Naive thymus-derived CD8-positive, alpha-beta T cell (primary cell): Measurements from ENCODE around the gene GAS2L2. TPM values are rescaled to one million over a fixed set of nuclear protein-coding genes. Genes with fewer than 3 reads are reported as not detected.
A peak's percentile ranks its signal among the peaks of the same experiment; 100 is the strongest.

Experiments
- ATAC-seq, 2 donors: fragments of 150-1000 bp; cut with Tn5 transposase in 1 of 2; sonication (Bioruptor Pico), chemical (Tn5 transposase) in 1 of 2; 1 replicate in 1 of 2; 2 replicates in 1 of 2; pipeline ENCODE4 v1.10.0; 2021; ENCODE audit warnings: mild to moderate bottlenecking in 2 of 2, moderate library complexity in 2 of 2
- POLR2A ChIA-PET: fragments of 350-600 bp; sonication (Branson Sonifier 250); formaldehyde crosslinking; loops from one replicate; lab custom pipeline; 2021; ENCODE audit warnings: antibody characterized with exemption; lab: Charles Lee
- DNase-seq, 10 donors: peaks; one replicate each; pipeline versions ENCODE4 v3.0.0 to v3.0.0-alpha.2; 2020 to 2022
- H3K27ac Mint-ChIP-seq, 10 donors: one replicate each; pipeline ENCODE4 v1.8.0; 2020 to 2022; ENCODE audit warnings: mild to moderate bottlenecking in 10 of 10, mixed read lengths in 10 of 10, moderate library complexity in 4 of 10, inconsistent platforms in 1 of 10
- H3K27me3 Mint-ChIP-seq, 5 donors: one replicate each; pipeline ENCODE4 v1.8.0; 2021 to 2022; ENCODE audit warnings: mixed read lengths in 5 of 5
- H3K36me3 Mint-ChIP-seq, 3 donors: one replicate each; pipeline ENCODE4 v1.8.0; 2020 to 2022; ENCODE audit warnings: mixed read lengths in 3 of 3, mild to moderate bottlenecking in 2 of 3, inconsistent platforms in 1 of 3
- H3K4me1 Mint-ChIP-seq, 4 donors: one replicate each; pipeline ENCODE4 v1.8.0; 2021 to 2022; ENCODE audit warnings: mixed read lengths in 4 of 4
- H3K4me3 Mint-ChIP-seq, 10 donors: one replicate each; pipeline ENCODE4 v1.8.0; 2020 to 2022; ENCODE audit warnings: mild to moderate bottlenecking in 10 of 10, mixed read lengths in 10 of 10, moderate library complexity in 6 of 10, inconsistent platforms in 1 of 10
- H3K9me3 Mint-ChIP-seq, 9 donors: one replicate each; pipeline ENCODE4 v1.8.0; 2020 to 2022; ENCODE audit warnings: mixed read lengths in 9 of 9, mild to moderate bottlenecking in 3 of 9, inconsistent platforms in 1 of 9, moderate library complexity in 1 of 9
- polyA plus RNA-seq, 3 donors: library from polyadenylated mRNA; unstranded; fragments of 300-500 nt; fragmentation: Illumina TruSeq; gene quantifications; one replicate each; pipeline ENCODE4 v1.2.3, GENCODE V29; 2021
- total RNA-seq, 8 experiments: library from RNA in 2 of 8; stranded (reverse) in 2 of 8; gene quantifications; one replicate each; pipeline ENCODE4 v1.2.3 and lab custom pipeline; 2021 to 2026

The GAS2L2 gene
- total and polyA plus RNA-seq, 5 experiments from 2014 or later, result 0.33 to 0.36 TPM; not detected in 3

DNA sequence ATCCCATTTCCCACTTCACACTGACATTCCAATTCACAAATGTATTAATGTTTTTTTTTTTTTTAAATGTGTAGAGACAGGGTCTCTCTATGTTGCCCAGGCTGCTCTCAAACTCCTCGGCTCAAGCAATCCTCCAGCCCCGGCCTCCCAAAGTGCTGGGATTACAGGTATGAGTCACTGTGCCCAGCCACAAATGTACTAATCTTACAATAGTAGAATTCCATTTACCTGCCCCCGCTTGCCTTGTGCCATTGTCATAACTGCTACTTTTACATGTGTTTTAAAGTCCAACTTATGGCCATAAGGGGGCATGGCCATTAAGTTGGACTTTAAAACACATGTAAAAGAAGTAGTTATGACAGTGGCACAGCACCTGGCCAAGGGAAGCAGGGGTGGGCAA is 37.8 kb upstream of the GAS2L2 start:
- Mint-ChIP-seq H3K27me3 (peaks cover 0 to 21% (median 8%) of the 10 kb centered on the region in 5 donors), H3K4me3 (peak overlapping the region in 3 of 10 donors; percentile 5 to 44 (median 5)), H3K36me3 (peaks cover 0 to 4% (median 0%) of the 10 kb centered on the region in 3 donors), H3K9me3 (no peaks in the 10 kb centered on the region), H3K4me1 (peaks cover 23 to 72% (median 49%) of the 10 kb centered on the region in 4 donors), H3K27ac (peak overlapping the region in 9 of 10 donors; percentile 22 to 83 (median 48))
- ATAC-seq (no peak), DNase-seq (no peak)
- POLR2A ChIA-PET, result interaction anchor here (1.8 kb wide), 1 partner anchor 19 kb away, joined by 4 read pairs; the partner anchor contains the start of gene TAF15

DNA sequence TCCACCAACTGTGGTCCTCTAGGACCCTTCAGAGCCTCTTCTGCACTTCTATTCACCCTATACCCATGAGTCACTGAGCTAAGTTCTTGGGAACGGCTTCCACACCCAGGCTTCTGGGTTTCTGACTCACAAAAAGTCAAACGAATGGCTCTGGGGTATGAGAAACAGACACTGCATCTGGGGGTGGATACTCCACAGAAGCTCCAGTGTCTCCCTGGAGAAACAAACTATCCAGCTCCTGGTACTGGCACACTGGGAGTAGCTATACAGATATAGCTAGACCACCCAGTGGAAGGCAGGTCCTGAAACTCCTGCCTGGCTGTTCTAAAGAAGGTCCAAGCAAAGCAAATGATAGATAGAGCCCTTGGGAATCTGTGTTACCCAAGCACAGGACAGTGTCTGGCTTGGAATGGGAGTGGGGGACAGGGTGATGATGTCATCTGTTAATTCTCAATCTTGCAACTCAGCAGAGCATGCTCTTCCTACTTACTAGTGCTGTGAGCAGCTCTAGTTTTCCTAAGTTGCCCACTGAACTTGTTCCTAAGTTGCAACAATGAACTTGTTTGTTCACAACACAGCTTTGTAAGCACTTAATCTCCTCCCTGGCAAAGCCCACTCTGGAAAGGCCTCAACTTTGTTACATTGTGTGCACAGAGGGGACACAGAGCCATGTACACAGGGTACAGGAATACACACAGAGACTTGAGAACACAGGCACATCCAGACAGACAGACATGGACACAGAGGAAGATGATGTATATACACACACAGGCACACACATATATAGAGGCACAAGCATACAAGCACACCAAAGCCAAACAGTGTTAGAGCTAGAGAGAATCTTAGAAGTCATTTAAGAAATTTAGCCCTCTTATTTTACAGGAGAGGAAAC is 35.7 kb upstream of the GAS2L2 start:
- Mint-ChIP-seq H3K4me1 (peaks cover 20 to 58% (median 40%) of the 10 kb centered on the region in 4 donors), H3K4me3 (peak overlapping the region; percentile 2 to 71 (median 46)), H3K27ac (peak overlapping the region; percentile 20 to 92 (median 76)), H3K9me3 (no peaks in the 10 kb centered on the region), H3K36me3 (peaks cover 0 to 8% (median 0%) of the 10 kb centered on the region in 3 donors), H3K27me3 (peaks cover 0 to 16% (median 4%) of the 10 kb centered on the region in 5 donors)
- POLR2A ChIA-PET, result interaction anchor here (0.8 to 1.9 kb wide), 3 partner anchors 20 to 24 kb away, joined by 3 to 7 read pairs (median 6); no protein-coding TSS in a partner anchor
- DNase-seq (no peak), ATAC-seq (peak; percentile 48 to 59)

GRCh38 chr17:35786941-35787432 is 33.9 kb upstream of the GAS2L2 start:
- H3K36me3 Mint-ChIP-seq, result peaks cover 0 to 8% (median 0%) of the 10 kb centered on the region in 3 donors
- no peak for DNase-seq
- peaks cover 0 to 4% (median 0%) of the 10 kb centered on the region in 5 donors for H3K27me3 Mint-ChIP-seq
- POLR2A ChIA-PET, result interaction anchor here (0.6 kb wide), 1 partner anchor 618 kb away, joined by 4 read pairs; no protein-coding TSS in a partner anchor
- ATAC-seq, result no peak
- no peaks in the 10 kb centered on the region for H3K9me3 Mint-ChIP-seq
- peak overlapping the region in 1 of 10 donors; percentile 47 for H3K4me3 Mint-ChIP-seq
- H3K4me1 Mint-ChIP-seq, result peaks cover 7 to 42% (median 23%) of the 10 kb centered on the region in 4 donors
- peak overlapping the region in 6 of 10 donors; percentile 2 to 88 (median 47) for H3K27ac Mint-ChIP-seq

DNA sequence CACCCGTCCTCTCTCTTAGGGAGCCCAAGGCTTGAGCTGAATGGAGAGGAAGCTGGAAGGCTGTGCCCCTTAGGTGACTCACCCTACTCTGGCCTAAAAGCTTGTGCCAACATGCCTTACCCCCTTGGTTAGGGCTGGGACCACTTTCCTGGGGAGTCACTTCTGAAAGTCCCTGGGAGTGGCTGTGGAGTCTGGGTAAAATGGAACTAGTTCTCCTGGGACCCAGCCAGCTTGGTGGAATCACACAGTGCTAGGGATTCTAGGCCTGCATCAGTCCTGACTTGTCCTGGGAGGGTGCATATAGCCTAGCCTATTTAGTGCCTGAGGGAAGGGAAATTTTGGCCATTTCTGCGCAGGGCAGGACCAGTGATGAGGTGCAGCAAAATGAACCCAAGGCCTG is 31.9 kb upstream of the GAS2L2 start:
- ATAC-seq, result no peak
- H3K36me3 Mint-ChIP-seq, result peaks cover 0 to 18% (median 0%) of the 10 kb centered on the region in 3 donors

GRCh38 chr17:35780950-35781349 is 27.9 kb upstream of the GAS2L2 start:
- POLR2A ChIA-PET, result no interaction called here
- DNase-seq (no peak), ATAC-seq (no peak)
- Mint-ChIP-seq H3K4me1 (peaks cover 0 to 2% (median under 1%) of the 10 kb centered on the region in 4 donors), H3K4me3 (no peak overlapping the region), H3K27me3 (peaks cover 0 to 6% (median 0%) of the 10 kb centered on the region in 5 donors), H3K9me3 (no peaks in the 10 kb centered on the region), H3K36me3 (peaks cover 0 to 34% (median 4%) of the 10 kb centered on the region in 3 donors), H3K27ac (no peak overlapping the region)

More for the DNA sequence above, 31.9 kb upstream of the GAS2L2 start:
- H3K9me3 Mint-ChIP-seq, result no peaks in the 10 kb centered on the region
- peaks cover 8 to 28% (median 19%) of the 10 kb centered on the region in 4 donors for H3K4me1 Mint-ChIP-seq
- POLR2A ChIA-PET, result interaction anchor here (1.0 kb wide), 1 partner anchor 20 kb away, joined by 5 read pairs; no protein-coding TSS in a partner anchor
- no peak for DNase-seq
- peak overlapping the region in 1 of 10 donors; percentile 19 for H3K27ac Mint-ChIP-seq
- no peak overlapping the region for H3K4me3 Mint-ChIP-seq
- peaks cover 0 to 6% (median 0%) of the 10 kb centered on the region in 5 donors for H3K27me3 Mint-ChIP-seq

- POLR2A ChIA-PET, result no interaction called here
- H3K27me3 Mint-ChIP-seq, result peaks cover 0 to 6% (median 3%) of the 10 kb centered on the region in 5 donors
- H3K4me3 Mint-ChIP-seq, result no peak overlapping the region
- peaks cover 0 to 5% (median 4%) of the 10 kb centered on the region in 4 donors for H3K4me1 Mint-ChIP-seq
- DNase-seq (no peak), ATAC-seq (no peak)
- no peaks in the 10 kb centered on the region for H3K9me3 Mint-ChIP-seq
- H3K27ac Mint-ChIP-seq, result peak overlapping the region in 1 of 10 donors; percentile 29
- peaks cover 0 to 28% (median 4%) of the 10 kb centered on the region in 3 donors for H3K36me3 Mint-ChIP-seq
Observed at GRCh38 chr17:35778641-35779196, 25.7 kb upstream of the GAS2L2 start.

DNA sequence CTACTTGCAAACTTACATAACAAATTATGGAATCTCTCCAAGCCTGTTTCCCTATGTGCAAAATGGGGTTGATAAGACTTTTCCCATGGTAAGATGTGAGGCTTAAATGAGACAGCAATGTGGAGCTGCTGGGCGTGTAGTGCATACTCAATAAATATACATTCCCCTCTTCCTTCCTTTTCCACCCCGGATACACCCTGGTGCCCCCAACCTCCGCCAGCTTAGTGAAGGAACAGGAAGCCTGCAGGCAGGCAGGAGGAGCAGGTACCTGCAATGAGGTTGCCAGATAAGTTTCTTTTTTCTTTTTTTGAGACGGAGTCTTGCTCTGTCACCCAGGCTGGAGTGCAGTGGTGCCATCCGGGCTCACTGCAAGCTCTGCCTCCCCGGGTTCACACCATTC is 22.5 kb upstream of the GAS2L2 start:
- Mint-ChIP-seq H3K9me3 (no peaks in the 10 kb centered on the region), H3K4me1 (peaks cover 0 to 11% (median 6%) of the 10 kb centered on the region in 4 donors), H3K4me3 (no peak overlapping the region), H3K36me3 (peaks cover 0 to 21% (median 4%) of the 10 kb centered on the region in 3 donors), H3K27ac (peak overlapping the region in 2 of 10 donors; percentile 43 to 62), H3K27me3 (peaks cover 0 to 7% (median 0%) of the 10 kb centered on the region in 5 donors)
- POLR2A ChIA-PET, result no interaction called here
- ATAC-seq (no peak), DNase-seq (peak in 1 of 10 donors; percentile 51)

GRCh38 chr17:35775039-35775438 is 22.0 kb upstream of the GAS2L2 start:
- no peak overlapping the region for H3K4me3 Mint-ChIP-seq
- DNase-seq, result no peak
- POLR2A ChIA-PET, result no interaction called here
- peaks cover 0 to 7% (median 0%) of the 10 kb centered on the region in 5 donors for H3K27me3 Mint-ChIP-seq
- no peaks in the 10 kb centered on the region for H3K9me3 Mint-ChIP-seq
- peak overlapping the region in 1 of 10 donors; percentile 67 for H3K27ac Mint-ChIP-seq
- ATAC-seq, result no peak
- H3K36me3 Mint-ChIP-seq, result peaks cover 0 to 18% (median 4%) of the 10 kb centered on the region in 3 donors
- H3K4me1 Mint-ChIP-seq, result peaks cover 0 to 11% (median 6%) of the 10 kb centered on the region in 4 donors

DNA sequence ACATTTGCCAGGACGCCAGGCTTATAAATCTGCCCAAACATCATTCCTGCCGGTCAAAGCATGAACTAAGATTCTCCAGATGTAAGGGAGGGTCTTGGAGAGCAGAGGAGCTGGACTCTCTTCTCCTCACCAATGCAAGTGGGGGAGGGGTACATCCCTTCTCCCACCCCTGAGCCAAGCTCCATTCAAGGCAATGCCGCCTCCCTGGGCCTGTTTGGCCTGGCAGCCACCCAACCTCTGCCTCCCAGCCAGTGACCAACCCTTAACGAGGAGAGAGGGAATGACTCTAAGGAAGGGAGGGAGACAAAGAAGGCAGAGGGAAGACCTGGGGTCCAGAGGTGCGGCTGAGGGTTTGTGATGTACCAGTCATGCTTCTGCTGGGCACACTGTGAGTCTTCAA is 21.5 kb upstream of the GAS2L2 start:
- Mint-ChIP-seq H3K27ac (peak overlapping the region in 4 of 10 donors; percentile 25 to 67 (median 52)), H3K4me1 (peaks cover 0 to 11% (median 6%) of the 10 kb centered on the region in 4 donors), H3K4me3 (no peak overlapping the region), H3K9me3 (no peaks in the 10 kb centered on the region), H3K36me3 (peaks cover 0 to 18% (median 4%) of the 10 kb centered on the region in 3 donors), H3K27me3 (peaks cover 0 to 7% (median 0%) of the 10 kb centered on the region in 5 donors)
- POLR2A ChIA-PET, result interaction anchor here (1.0 kb wide), 1 partner anchor 30 kb away, joined by 3 read pairs; no protein-coding TSS in a partner anchor
- DNase-seq (peak in 1 of 10 donors; percentile 45), ATAC-seq (no peak)

- no peak for ATAC-seq
Observed at GRCh38 chr17:35773679-35774425, 20.8 kb upstream of the GAS2L2 start.

DNA sequence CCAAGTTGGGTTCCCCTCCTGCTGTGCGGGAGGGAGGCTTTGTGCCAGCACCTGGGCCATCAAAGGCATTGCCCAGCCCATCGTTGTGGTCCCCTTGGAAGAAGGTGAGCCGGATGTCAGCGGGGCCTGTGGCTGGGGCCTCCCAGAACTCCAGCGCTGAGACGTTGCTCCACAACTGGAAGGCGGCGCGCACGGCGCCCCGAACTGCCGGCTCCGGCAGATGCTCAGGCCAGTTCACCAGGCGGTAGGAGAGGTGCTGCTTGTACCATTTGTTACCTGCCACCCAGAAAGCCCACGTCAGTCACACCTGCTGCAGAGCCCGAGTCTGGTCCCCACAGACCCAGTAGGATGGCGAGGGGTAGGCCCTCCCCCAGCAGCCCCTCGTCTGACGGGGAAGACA is 20.1 kb upstream of the GAS2L2 start:
- no peak for DNase-seq
- Mint-ChIP-seq H3K27ac (peak overlapping the region in 3 of 10 donors; percentile 6 to 67 (median 9)), H3K27me3 (peaks cover 0 to 7% (median 0%) of the 10 kb centered on the region in 5 donors), H3K36me3 (peaks cover 0 to 13% (median 4%) of the 10 kb centered on the region in 3 donors), H3K4me3 (no peak overlapping the region), H3K4me1 (peaks cover 0 to 11% (median 6%) of the 10 kb centered on the region in 4 donors), H3K9me3 (no peaks in the 10 kb centered on the region)
- ATAC-seq, result no peak
- POLR2A ChIA-PET, result interaction anchor here (1.4 kb wide), 1 partner anchor 27 kb away, joined by 3 read pairs; no protein-coding TSS in a partner anchor

More at GRCh38 chr17:35773679-35774425, 20.8 kb upstream of the GAS2L2 start:
- peak overlapping the region in 6 of 10 donors; percentile 6 to 76 (median 50) for H3K27ac Mint-ChIP-seq
- peak in 1 of 10 donors; percentile 41 for DNase-seq
- peaks cover 0 to 7% (median 0%) of the 10 kb centered on the region in 5 donors for H3K27me3 Mint-ChIP-seq
- H3K9me3 Mint-ChIP-seq, result no peaks in the 10 kb centered on the region
- H3K4me1 Mint-ChIP-seq, result peaks cover 0 to 11% (median 6%) of the 10 kb centered on the region in 4 donors
- H3K4me3 Mint-ChIP-seq, result no peak overlapping the region
- H3K36me3 Mint-ChIP-seq, result peaks cover 0 to 17% (median 4%) of the 10 kb centered on the region in 3 donors
- POLR2A ChIA-PET, result interaction anchor here (1.0 to 1.4 kb wide), 2 partner anchors 26 to 31 kb away, joined by 3 read pairs; no protein-coding TSS in a partner anchor
